ENCODE data around the gene JPH4.
"Not testable (repeated sequence)": the region's sequence is repeated elsewhere in the genome, so short reads cannot be mapped to it uniquely, and the experiment has no call there.

JPH4 gene

GRCh38 chr14:23608454-23608853 lies 29.9 kb upstream of the JPH4 start:
- DNase-seq = no peak

GRCh38 chr14:23605931-23606585 lies 27.5 kb upstream of the JPH4 start:
- no peak for DNase-seq

GRCh38 chr14:23604675-23605170 lies 26.1 kb upstream of the JPH4 start:
- DNase-seq = no peak

- no peak for DNase-seq
These were observed 25.6 kb upstream of the JPH4 start for GRCh38 chr14:23604148-23604547.

GRCh38 chr14:23603103-23603502 lies 24.5 kb upstream of the JPH4 start:
- no peak for DNase-seq

GRCh38 chr14:23602181-23603095 lies 23.8 kb upstream of the JPH4 start:
- no peak for DNase-seq

GRCh38 chr14:23601845-23602180 lies 23.2 kb upstream of the JPH4 start:
- no peak for DNase-seq

- no peak for DNase-seq
These were observed 22.8 kb upstream of the JPH4 start for GRCh38 chr14:23601424-23601823.

GRCh38 chr14:23600806-23601205 lies 22.2 kb upstream of the JPH4 start:
- no peak for DNase-seq

- DNase-seq = no peak
These were observed 21.7 kb upstream of the JPH4 start for GRCh38 chr14:23600322-23600707.

- DNase-seq = not testable (repeated sequence)
These were observed 15.6 kb upstream of the JPH4 start for GRCh38 chr14:23594191-23594590.

GRCh38 chr14:23590198-23590597 lies 11.6 kb upstream of the JPH4 start:
- DNase-seq = no peak

GRCh38 chr14:23589606-23590005 lies 11.0 kb upstream of the JPH4 start:
- DNase-seq = no peak

- peak; percentile 78 for DNase-seq
These were observed 10.5 kb upstream of the JPH4 start for GRCh38 chr14:23588884-23589598.

- DNase-seq = not testable (repeated sequence)
These were observed 6.1 kb upstream of the JPH4 start for GRCh38 chr14:23584527-23585203.

- DNase-seq = not testable (repeated sequence)
These were observed 5.4 kb upstream of the JPH4 start for GRCh38 chr14:23583761-23584526.

- DNase-seq = no peak
These were observed 4.5 kb upstream of the JPH4 start for GRCh38 chr14:23582906-23583760.

GRCh38 chr14:23580948-23581281 lies 2.3 kb upstream of the JPH4 start:
- no peak for DNase-seq

- no peak for DNase-seq
These were observed 1.7 kb upstream of the JPH4 start for GRCh38 chr14:23580152-23580926.

GRCh38 chr14:23579739-23580138 lies 1.1 kb upstream of the JPH4 start:
- no peak for DNase-seq

- no peak for DNase-seq
These were observed 681 bp upstream of the JPH4 start for GRCh38 chr14:23579311-23579630.
